GM13976 (cell line): ENCODE measurements around the gene VPS37D.
"Not testable (repeated sequence)": the region's sequence is repeated elsewhere in the genome, so short reads cannot be mapped to it uniquely, and the experiment has no call there.

Source experiments
- DNase-seq: peaks from one replicate; pipeline ENCODE4 v3.0.0; 2012; ENCODE audit warnings: low spot score
- CTCF ChIP-seq: IDR thresholded peaks from 2 replicates; pipeline ENCODE4 v1.5.1; 2012; ENCODE audit warnings: borderline replicate concordance, mild to moderate bottlenecking; ENCODE audit not compliant: insufficient read depth; ENCODE audit errors: extremely low read depth, missing control alignments, control extremely low read depth
- in situ Hi-C: fragments of 300-500 bp; cut with MboI; formaldehyde crosslinking; loops from one replicate; pipeline ENCODE4 v1.12.0; 2022; ENCODE audit warnings: low sequenced_read_pairs, mixed read lengths, inconsistent platforms; ENCODE audit not compliant: unreplicated experiment

The VPS37D gene

GRCh38 chr7:73652541-73652949 lies 15.1 kb upstream of the VPS37D start:
- no peak for DNase-seq
- TF ChIP-seq CTCF, result no peak
- in situ Hi-C loops, result no loop called here

GRCh38 chr7:73655309-73655708 lies 12.3 kb upstream of the VPS37D start:
- not testable (repeated sequence) for DNase-seq

GRCh38 chr7:73659983-73660382 lies 7.6 kb upstream of the VPS37D start:
- TF ChIP-seq CTCF, result no peak

More at GRCh38 chr7:73655309-73655708, 12.3 kb upstream of the VPS37D start:
- in situ Hi-C loops, result not testable (repeated sequence)

GRCh38 chr7:73660594-73660993 lies 7.0 kb upstream of the VPS37D start:
- in situ Hi-C loops, DNase-seq: not testable (repeated sequence)

More at GRCh38 chr7:73659983-73660382, 7.6 kb upstream of the VPS37D start:
- no peak for DNase-seq
- in situ Hi-C loops, result no loop called here

- no peak for DNase-seq
- TF ChIP-seq CTCF, result no peak
- in situ Hi-C loops, result no loop called here
Observed at GRCh38 chr7:73663033-73663432, 4.6 kb upstream of the VPS37D start.

- no peak for TF ChIP-seq CTCF
- DNase-seq, result no peak
- in situ Hi-C loops, result no loop called here
Observed at GRCh38 chr7:73668103-73668885, 663 bp downstream of the VPS37D start.

- in situ Hi-C loops, result no loop called here
- no peak for TF ChIP-seq CTCF
- DNase-seq, result no peak
Observed at GRCh38 chr7:73668886-73669230, 1.2 kb downstream of the VPS37D start.

GRCh38 chr7:73669288-73669701 lies 1.7 kb downstream of the VPS37D start:
- DNase-seq, result no peak
- in situ Hi-C loops, result no loop called here
- no peak for TF ChIP-seq CTCF
